Forelimb muscle (tissue), 1 donor: ENCODE measurements around the gene SND1. TPM values are rescaled to one million over a fixed set of nuclear protein-coding genes. Genes with fewer than 3 reads are reported as not detected.
"Not testable (repeated sequence)": the region's sequence is repeated elsewhere in the genome, so short reads cannot be mapped to it uniquely, and the experiment has no call there.

ENCODE experiments used
- DNase-seq: peaks from one replicate; pipeline ENCODE4 v3.0.0-alpha.2; 2013; ENCODE audit warnings: low read depth
- polyA plus RNA-seq: library from polyadenylated mRNA; unstranded; fragments of 120-200 nt; gene quantifications from one replicate; pipeline ENCODE4 v1.2.1, GENCODE V29; 2013; ENCODE audit not compliant: insufficient read length

The SND1 gene
- polyA plus RNA-seq, 1 donor: 95.0 TPM

DNA sequence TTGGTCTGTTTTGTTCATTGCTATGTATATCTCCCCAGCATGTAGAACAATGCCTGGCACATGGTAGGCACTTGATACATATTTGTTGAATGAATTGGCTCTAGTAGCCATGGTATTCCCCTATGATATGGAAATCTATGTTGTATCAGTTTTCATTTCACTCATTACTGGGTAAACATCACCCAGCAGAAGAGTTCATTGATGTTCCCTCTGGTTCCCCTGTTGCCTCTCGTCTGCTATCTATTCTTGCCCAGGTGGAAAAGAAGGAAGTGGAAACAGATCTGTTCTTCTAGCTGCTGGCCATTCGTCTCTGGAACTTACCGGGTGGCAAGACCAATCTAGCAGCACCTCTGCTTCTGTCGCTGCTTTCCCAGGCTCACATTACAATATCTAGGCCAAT is 307.8 kb downstream of the SND1 start:
- DNase-seq: no peak

DNA sequence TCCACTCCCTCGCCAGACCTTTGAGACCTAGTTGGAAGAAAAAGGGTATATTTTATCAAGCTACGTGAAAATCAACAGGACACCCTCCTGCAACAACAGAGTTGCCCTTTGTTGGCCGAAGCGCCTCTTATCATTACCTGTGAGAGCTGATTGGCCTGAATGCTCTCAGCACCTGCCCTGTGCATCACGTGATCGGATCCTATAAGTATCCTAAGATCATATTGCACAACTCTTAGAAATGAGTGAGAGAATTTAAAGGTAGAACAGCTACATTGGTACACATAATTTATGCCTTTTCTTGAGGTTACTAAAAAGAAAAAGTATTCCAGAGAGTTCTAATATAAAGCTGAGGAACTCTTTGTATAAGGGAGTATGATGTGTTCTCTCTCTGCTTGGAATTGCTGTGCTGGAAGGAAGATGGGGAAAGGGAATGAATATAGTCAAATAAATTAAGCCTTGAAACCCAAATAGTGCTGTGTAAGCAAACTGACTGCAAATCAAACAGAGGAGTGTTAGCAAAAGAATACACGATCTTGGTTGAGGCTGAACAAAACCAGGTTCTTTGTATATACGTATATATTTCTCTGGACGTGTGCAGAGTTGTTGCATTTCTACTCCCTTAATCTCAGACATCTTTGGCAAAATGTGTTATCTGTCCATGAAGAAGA is 309.9 kb downstream of the SND1 start:
- no peak for DNase-seq

DNA sequence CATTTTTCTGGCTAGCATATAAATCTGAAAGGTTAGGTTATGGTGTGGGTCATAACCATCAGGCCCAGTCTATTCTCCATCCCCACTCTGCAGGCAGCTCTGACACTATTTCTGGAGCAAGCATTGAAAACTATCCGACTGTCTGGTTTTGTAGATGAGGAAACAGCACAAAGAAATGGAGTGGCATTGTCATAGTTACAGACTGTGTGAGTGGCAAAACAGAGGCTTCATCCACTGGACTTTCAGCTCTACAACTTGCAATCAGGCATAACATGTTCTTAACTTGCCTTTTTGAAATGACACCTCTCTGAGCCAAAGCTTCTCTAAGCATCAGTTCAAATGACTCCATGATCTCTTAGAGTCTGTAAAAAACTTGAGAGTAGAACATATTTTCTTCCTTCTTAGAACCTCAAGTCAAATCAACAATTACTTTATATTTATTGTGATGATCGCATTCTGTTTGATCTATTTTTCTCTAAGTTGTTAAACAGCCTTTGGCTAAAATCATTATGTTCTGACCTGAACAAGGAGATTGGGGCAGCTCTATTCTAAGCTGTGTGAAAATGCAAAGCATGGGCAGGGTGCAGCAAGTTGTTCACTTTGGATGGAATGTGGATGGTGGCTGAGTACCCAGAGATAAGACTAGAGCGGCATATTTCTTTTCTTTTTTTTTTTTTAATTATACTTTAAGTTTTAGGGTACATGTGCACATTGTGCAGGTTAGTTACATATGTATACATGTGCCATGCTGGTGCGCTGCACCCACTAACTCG is 310.8 kb downstream of the SND1 start:
- no peak for DNase-seq

DNA sequence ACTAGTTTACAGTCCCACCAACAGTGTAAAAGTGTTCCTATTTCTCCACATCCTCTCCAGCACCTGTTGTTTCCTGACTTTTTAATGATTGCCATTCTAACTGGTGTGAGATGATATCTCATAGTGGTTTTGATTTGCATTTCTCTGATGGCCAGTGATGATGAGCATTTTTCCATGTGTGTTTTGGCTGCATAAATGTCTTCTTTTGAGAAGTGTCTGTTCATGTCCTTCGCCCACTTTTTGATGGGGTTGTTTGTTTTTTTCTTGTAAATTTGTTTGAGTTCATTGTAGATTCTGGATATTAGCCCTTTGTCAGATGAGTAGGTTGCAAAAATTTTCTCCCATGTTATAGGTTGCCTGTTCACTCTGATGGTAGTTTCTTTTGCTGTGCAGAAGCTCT is 311.9 kb downstream of the SND1 start:
- DNase-seq: not testable (repeated sequence)

DNA sequence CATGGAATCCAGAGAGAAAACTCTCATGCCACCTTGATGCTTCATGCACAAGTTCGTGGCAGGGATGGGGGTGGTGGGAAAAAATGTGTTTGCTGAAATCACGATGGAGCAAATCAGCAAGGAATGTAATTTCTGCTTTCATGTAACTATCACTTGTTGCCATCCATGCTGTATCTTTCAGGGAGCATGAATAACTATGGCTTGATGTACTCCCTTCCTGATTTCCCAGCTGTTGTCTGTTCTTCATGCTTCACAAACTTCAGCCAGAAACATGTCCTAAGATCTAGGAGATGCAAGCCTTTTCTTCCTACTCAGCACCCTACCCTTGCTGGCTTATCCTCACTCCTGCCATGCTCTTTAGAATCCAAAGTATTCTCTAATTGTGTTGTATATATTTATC is 315.3 kb downstream of the SND1 start:
- no peak for DNase-seq

DNA sequence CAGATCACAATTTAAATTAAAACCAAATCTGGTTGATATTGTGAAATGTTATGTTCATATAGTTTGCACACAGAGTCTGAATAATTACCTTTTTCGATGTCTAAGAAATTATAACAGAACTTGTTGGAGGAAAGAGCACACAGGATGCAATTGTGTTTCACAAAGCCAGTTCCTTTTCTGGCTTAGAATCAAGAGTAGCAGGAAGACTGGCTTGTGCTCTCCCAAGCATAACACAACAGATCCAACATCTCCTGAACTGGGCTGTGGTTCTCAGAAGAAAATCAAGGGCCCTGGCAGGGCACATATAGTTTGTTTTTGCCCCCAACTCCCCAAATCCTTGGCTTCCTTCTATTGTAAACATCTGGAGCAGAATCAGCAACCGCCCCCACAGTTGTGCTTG is 316.6 kb downstream of the SND1 start:
- DNase-seq: no peak

DNA sequence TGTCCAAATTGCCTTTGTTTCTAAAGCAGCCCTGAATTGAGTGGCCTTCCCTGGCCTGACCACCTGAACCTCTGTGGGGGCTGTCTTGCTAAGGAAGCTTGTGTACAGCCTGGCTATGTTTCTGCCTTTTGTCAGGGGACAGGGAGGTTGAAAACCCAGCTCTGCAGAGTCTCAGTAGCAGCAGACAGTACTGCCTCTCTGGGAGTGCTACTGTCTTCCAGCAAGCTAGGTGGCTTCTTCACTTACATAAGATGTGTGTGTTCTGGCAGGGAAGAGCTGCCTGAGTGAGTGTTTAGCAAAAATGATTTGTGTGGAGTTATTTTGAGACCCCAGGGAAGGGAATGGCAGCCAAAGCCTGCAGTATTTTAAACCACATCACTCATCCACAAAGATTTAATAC is 321.8 kb downstream of the SND1 start:
- no peak for DNase-seq

DNA sequence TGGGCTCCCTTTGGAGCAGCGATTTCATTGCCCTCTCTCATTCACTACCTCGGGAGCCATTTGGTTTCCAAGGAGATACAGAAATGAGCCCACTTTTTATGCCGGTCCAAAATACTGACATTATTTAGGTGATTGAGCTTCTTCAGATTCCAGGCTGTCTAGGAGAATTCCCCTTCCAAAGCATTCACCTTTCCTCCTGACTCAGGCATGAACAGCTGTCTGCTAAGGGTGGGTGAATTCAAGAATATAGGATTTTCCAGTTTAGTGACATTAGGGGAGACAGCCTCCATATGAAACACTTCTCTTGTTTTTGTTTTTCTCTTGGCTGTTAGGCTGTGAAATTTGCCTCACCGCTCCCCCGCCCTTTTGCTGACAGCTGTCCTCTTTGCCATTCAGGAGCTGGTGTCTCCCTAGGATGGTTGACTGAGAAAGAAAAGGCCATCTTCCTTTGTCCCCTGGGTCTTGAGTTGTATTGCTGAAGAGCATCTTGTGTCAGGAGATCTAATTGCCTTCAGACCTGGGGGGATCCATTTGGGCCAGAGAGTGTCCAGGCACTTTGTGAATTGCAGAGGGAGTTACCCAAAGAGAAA is 322.5 kb downstream of the SND1 start:
- no peak for DNase-seq

DNA sequence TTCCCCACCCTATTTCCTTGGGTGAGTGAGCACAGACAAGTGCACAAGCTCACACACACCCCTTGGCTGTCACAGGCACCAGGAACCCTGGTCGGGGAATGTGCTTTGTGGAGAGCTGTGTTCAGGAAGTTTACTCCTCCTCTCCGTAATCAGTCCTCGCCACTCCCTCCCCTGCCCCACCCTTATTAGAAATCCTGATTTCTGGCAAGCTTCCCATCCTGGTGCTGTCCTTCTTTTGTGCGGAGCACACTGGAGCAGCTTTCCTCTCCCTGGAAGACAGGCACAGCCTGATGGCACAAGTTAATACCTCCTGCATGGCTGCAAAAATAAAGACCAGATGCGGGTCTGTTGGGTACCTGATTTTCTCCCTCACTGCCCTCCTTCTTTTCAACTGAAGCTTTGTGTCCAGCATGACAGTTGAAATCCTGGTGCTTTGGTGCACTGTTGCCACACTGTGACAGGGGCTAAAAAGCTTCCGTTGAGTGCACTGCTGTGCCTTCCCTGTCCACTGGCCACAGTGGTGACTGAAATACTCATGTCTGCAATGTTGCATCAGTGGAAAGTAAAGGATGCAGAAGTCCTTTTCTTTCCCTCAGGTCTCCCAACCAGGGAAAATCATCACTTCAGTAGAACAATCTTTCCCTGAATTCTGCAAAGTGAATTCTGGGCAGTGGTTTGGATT is 324.2 kb downstream of the SND1 start:
- no peak for DNase-seq

DNA sequence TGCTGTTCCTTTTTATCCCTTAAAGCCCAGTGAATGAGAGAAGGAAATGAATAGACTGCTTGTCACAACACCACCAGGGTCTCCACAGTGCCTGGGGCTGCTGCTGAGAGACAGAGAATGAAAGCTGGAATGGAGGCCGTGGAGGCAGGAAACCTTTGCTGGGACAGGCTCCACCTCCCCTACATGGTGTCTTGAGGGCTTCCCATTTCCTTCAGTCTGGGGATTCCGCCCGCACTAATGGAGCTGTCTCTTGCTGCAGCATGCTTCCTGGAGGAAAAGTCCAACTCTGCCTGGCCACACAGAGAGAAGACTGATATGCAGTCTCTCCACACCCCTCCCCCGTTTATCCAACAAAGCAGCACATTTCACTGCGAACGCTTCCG is 324.7 kb downstream of the SND1 start:
- DNase-seq: no peak

DNA sequence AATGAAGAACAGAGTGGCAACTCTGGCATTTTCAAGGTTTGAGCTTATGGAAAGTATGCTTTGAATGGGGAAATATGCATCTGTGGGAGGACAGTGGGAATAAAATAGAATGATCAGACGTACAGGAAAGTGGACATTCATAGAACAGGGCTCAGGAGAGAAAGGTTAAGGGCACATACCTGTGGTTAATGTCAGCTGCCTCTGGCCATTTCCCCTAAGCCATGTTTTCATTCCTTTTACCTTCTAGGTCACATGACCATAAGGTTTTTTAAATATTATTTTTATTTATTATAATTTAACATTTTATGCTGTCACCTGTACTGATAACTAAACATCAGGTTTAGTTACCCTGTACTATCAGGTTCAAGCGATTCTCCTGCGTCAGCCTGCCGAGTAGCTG is 326.4 kb downstream of the SND1 start:
- no peak for DNase-seq

DNA sequence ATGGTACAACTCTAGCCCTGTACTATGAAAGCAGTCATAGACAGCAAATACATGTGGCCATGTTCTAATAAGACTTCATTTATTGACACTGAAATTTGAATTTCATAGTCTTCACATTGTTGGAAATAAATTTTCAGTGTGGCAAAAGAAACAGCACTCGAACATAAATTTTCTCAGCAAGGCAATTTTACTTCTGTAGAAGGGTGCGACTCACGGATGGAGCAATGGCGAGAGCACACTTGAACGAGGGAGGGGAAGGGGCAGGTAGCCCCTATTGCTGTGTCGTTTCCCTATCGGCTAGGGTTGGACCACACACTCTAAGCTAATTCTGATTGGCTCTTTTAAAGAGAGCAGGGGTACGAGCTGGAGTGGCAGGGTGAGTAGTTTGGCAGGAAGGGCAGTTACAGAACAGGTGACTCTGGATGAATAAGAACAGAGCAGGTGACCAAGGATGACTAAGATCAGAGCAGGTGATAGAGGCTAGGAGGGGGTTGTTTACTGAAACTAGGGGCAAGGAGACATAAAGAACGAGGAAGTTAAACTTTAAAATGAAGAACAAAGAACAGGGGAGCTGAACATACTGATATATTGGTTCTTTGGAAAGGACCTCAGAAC is 327.2 kb downstream of the SND1 start:
- DNase-seq: no peak

DNA sequence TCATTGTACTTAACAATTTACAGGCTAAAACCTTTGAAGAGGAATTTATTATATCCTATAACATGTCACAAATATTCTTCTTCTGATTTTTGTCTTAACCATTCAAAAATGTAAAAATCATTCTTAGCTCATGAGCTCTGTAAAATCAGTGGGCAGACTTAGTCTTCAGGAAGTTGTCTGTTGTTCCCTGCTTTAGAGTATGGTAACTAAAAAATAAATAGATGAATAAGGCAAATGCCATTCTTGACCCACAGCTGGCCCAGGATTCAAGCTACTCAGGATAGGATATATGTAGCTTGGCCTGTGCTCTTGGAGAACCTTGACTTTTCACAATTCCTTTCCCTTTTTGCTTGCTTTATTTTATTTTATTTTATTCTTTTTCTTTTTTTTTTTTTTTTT is 327.7 kb downstream of the SND1 start:
- DNase-seq: no peak

DNA sequence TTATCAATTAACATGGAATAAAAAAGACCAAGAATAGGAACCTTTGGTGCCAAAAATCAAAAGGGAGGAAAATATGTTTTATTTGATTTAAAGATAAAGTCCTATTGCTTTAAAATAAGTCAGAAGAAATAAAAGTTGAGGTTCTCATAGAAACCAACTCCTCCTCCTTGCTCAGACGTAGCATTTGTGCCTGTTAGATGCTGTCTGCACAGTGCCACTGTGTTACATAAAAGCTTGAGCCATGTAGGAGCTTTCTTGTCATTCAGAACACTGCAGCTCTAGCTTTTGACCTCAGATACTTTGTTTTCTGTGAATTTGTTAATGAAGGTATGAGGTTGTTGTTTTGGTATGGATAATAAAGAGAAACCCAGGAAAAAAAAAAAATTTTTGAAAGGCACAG is 328.9 kb downstream of the SND1 start:
- DNase-seq: no peak

DNA sequence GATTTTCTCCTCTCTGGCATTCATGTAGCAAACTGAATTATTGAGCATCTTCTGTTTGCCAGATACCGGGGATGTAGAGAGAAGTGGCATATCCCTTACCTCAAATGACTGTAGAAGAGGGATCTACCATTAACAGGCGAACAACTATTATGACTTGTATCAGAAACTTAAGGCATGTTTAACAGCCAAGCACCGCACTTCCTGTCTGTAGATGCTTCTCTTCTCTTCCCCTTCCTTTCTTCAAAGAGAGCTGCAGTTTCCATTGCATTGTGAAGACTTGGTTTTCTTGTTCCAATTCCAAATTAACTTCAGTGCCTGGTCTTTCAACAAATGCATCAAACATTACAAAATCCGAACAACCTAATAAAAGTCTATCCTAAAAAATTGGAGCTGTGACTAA is 330.0 kb downstream of the SND1 start:
- DNase-seq: no peak

DNA sequence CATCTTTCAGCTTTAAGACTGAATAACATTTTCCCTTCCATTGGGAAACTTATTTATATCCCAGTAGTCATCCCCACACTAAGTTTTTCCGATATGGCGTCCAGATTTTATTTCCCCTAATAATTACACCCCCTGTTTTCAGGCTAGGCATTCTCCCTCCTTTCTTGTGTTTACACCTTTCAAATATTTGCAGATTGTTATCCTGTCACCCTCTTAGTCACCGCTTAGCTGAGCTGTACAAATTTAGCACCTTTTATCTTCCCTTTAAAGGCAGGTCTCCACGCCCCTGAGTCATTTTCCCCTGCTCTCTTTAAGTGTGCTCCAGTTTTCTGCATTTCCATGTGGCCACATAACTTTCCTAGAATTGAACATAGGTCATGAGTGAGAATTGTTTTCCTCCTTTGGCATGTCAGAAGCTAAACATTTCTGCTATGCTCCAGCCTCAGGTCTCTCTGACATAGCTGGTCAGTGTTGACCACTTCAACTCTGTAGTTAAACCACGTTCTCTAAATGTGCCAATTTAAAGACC is 331.9 kb downstream of the SND1 start:
- DNase-seq: no peak

DNA sequence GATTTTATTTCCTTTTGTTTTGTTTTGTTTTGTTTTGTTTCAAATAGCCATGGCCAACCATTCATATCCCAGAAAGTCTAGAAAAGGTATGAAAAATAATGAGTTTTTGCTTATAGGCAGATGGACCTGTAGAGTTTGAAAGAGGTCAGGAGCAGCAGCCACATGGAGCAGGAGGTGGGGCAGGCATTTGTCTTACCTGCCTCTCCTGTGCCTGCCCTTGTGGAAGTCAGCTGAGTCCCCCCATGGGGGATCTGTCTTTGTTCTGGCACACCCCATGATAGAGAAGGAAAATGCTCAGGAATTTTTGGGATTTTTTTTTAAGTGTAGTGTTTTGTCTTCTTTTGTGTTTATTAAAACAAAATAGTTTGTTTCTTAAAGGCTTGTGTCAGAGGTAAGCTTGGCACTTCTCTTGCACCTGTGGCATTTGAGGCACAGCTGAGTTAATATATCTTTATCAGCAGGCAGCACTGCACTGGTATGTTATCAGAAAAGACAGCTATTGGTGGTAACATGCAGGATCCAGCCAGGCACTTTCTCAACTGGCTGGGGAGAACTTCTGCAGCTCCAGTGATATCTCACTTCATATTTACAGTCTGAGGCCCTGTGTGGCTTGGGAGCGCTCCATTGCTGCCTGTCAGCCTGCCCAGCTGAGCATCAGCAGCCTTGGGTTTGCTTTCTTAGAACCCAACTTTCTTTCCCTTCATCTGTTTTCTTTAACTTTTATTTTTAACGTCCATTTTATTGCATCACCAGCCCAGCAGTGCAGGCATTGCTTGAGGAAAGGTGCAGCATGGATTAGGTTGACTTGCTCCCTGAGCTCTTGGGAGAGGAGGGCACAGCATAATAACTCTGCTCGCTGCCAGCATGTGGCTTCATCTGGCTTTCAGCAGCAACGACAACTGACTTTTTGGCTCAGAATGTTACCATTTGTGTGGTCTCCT is 334.9 kb downstream of the SND1 start:
- no peak for DNase-seq

DNA sequence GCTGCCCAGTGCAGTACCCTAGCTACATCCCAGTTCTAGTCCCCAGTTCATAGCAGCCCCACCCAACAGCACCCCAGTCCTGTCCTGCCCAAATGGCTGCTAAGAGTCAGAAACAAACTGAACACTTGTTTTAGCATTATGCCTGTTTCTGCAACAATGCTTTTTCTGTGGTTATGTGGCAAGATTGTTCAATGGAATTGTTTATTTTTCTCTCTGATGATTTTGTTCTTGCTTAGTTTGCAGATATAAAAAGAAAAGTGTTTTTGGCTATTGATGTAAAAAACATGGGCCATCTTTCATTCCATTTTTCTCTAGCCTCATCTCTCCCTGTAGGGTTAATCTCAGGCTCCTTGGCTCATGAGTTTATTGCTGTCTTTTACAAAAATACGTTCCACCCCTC is 336.8 kb downstream of the SND1 start:
- no peak for DNase-seq

DNA sequence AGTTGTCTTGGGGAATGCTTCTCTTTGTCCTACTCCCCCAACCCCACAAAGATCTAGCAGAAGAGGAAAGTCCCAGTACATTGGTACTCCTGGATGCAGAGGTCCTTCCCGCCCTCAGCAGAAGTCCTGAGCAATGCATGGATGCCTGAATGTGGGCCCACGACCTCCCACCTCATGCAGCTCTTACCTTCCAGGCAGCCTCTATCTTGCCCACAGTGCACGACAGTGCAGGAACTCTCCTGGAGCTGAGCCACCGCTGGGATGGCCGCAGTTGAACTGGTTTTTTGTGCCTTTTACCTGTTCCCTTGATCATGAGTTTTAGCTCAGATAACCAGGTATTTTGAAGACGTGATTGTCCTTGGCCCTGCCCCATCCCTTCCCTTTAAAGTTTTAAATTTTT is 341.3 kb downstream of the SND1 start:
- no peak for DNase-seq

DNA sequence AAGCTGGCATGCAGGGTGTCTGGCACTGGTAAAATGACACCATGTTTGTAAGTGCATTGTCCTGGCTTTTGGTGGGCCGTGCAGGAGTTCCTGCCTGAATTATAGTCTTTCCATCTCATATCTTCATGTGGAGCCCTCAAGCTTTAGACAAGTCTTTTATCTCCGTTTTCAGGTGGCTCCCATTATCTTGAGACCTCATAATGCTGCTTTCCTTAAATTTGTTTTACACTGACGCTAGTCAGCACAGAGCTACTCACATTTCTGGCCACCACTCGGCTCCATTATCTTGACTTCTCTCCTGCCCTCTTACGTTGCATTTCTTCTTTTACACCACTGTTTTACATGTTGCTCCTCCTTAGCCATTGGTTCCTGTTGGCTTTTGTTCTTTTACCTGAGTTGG is 342.0 kb downstream of the SND1 start:
- DNase-seq: no peak
